UCSD-AML1 (cell line): ENCODE data around the gene PRPF38B.
A peak's percentile ranks its signal among the peaks of the same experiment; 100 is the strongest.

Experiments
- DNase-seq: peaks from one replicate; lab custom pipeline; 2025; ENCODE audit not compliant: unreplicated experiment; lab: John Stamatoyannopoulos, UW

The PRPF38B gene

DNA sequence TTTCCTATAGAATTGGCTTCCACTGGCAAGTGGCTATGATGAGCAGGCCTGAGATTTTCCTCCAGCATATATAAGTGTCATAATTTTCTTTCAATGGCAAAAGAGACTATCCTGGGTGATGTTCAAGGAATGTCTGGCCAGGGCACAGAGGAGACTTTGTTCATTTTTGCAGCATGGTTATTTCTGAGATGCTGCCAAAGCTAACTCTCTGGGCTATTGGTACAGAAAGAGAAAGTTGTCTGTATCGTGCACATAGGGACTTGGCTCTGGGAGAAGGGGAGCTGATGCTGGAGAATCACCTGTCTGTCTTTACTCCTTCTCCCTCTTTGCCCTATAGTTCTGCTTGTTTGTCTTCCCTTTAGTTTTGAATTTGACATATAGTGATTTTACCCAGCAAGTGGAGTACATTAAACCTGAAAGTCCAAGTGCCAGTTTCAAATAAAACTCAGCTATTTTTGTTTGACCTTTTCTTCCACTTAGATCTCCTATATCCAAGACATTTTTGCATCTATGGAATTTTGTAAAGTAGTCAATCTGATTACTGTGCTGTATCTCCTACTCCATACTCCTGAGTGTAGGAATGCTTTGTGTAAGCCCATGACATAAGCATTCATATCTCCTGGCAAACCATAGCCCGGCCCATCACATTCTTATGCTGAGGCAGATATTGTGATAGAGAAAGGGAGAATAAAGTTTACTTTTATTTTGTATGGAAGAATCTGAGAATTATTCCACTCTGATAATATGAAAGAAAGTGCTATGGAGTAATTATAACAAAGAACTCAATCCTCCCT lies 24.5 kb downstream of the PRPF38B start:
- no peak for DNase-seq

DNA sequence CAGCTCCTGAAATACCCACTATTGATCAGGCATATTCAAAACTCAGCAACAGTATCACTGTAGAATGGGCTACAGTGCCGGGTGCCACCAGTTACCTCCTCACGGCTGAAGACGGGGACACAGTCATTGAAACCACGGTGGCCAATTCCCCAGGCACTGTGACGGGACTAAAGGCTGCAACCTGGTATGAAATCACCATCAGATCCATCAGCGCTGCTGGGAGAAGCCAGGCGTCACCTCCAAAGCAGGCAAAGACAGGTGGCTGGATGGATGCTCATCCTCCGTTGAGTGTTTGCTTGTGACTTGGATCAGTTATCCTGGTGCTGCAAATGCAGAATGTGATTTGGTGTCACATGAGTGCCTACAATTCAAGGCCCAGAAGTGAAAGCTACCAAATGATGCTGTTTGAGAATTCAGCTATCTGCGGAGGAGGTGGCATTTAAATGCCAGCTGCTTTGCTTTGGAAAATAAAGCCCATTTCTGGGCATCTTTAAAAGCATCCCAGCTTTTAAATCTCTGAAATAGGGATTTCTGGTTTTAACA lies 25.7 kb downstream of the PRPF38B start:
- DNase-seq, result no peak

GRCh38 chr1:108718927-108719655 lies 27.0 kb downstream of the PRPF38B start:
- no peak for DNase-seq

GRCh38 chr1:108719656-108720435 lies 27.7 kb downstream of the PRPF38B start:
- DNase-seq, result no peak

- no peak for DNase-seq
These were observed 30.2 kb downstream of the PRPF38B start for GRCh38 chr1:108722292-108722691.

DNA sequence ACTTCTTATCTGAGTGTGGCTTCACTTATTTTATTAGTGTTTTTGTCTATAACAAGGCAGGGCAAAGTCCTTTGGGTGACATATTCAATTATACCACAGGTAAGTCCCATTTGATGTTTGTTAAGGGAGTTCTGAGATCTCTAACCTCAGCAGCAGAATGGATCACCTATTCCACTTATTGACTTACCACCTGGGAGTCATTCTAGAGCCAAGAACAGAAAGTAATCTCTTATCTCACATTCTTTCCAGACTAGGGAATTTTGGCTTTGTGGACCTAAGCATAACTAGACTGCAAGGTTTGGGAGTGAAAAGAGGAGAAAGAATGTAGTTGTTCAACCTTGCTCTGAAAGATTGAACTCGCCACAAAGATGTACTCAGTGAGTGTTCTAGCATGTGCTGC lies 33.8 kb downstream of the PRPF38B start:
- DNase-seq, result no peak

- DNase-seq, result no peak
These were observed 36.3 kb downstream of the PRPF38B start for GRCh38 chr1:108728327-108728923.

DNA sequence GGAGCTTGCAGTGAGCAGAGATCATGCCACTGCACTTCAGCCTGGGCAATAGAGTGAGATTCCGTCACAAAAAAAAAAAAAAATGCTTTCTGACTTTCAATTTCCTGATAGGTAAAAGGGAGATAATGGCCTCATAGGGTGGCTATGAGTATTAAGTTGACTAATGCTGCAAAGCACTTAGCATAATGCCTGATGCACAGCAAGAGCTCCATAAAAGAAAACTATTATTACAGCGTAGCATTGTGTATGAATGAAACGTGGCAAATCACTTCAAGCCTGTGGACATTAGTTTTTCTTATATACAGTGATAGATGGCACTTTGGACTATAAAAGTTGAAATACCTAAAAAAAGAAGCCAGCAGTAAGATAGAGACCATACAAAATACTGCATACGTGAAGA lies 37.4 kb downstream of the PRPF38B start:
- DNase-seq, result no peak

GRCh38 chr1:108732398-108732797 lies 40.3 kb downstream of the PRPF38B start:
- no peak for DNase-seq

DNA sequence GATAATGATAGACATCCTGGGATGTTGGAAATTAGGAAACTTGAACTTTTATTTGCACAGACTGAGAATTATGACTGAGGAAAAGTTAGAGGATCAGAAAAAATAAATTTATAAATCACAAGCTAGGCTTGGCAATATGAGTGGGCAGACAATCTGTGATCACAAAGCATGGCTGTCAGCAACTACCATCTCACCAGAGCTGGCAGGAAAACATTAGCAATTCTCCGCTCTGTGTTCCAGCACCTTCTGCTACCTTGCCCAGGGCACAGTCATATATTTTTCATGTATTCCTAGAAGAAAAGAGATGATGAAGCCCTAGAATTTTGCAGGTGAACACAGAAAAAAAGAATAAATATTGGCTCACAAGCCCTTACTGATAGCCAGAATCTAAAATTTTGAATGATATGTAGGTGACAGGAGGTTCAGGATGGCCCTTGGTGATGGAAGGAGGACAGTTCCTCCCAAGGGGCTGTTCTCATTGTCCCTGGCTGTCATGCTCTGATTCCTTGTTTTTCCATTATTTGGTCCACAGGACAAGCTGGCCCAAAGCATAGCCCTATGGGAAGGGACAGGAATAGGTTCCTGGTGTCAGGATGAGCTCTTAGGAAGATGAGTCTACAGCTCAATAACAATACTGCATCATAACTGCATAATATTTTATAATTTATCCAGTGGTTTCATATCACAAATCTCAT lies 42.2 kb downstream of the PRPF38B start:
- no peak for DNase-seq

DNA sequence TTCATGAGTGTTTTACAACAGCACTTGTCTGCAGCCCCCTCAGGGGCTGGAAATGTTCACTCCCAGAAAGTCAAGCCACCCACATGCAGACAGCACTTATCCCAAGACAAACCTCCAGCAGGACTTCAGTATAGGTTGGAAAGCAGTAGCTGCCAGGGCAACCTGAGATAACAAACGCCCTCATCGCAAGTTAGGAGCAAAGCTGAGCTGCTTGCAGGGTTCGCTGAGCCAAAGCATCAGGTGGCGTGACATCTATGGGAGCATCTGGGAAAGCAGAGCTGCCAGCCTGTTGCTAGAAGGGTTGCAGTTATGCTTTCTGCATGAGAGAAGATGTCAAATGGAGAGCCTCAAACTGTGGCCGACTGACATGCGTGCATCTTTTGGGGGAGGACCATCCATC lies 50.1 kb downstream of the PRPF38B start:
- DNase-seq, result no peak

- no peak for DNase-seq
These were observed 53.9 kb downstream of the PRPF38B start for GRCh38 chr1:108745980-108746381.

DNA sequence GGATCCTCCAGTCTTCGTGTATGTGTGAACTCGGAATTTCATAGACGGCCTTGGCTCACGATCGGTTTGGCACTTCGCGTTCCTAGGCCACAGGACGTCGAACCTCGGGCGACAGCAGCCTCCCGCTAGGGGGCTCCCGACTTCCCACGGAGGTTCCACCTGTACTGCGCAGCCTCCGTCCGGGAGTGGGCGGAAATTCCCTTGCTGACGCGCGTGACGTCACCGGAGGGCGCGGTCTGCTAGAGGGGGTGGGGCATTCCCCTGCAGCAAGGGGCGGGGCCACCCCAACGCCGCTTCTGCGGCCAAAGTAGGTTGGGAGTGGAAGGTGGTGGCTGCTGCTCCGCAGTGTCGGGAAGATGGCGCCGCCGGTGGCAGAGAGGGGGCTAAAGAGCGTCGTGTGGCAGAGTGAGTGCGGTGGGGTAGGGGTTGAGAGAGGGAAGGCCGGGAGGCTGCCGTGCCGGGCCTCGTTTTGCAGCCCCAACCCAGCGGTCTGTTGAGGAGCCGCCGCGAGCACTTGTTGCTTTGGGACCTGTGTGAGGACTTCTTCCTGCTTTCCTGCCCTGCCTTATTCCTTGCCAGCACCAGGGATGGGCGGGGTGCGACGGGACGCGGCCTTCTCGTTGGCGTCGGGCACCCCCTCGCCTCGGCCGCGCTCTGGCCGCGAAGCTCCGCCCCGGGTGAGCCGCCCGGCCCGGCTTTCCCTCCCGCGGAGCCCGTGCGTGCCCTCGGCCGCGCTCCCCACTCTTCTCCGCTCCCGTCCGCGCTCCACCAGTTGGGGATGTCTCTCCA lies 54.5 kb downstream of the PRPF38B start, which contains the start of gene STXBP3:
TSS of gene STXBP3 (plus strand) at position 293 of the 789 bp plus-strand sequence. CDS start at position 357, 64 bp downstream.
- DNase-seq, result peak; percentile 99

DNA sequence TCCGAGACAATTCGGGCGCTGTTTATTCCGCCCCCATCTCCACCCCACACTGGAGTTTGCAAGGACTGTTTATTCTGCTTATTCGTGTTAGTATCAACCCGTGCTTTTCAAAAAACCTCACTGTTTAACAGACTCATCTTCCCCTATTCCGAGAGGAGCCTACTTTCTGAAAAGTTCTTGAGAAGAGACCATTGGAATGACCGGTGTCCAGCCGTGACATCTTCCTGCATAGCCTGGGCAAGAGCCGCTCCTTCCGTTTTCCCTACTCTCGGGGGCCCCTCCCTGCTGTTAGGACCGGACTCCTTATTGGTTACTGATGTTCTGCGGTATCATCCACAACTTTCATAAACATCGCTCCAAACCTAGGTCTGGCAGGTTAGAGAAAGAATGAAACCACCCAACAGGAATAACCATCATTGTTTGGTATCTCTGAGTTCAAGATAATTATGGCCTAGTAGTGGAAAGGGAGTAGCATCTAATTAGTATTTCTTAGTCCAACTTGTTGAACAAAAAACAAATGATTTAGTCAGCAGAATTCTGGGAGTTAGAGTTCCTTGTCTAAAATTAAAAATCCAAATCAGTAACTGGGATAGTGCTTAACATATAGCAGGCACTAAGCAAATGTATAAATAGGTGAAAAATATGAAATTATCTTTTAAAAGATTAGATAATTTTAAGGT lies 55.2 kb downstream of the PRPF38B start:
- DNase-seq, result peak; percentile 71

DNA sequence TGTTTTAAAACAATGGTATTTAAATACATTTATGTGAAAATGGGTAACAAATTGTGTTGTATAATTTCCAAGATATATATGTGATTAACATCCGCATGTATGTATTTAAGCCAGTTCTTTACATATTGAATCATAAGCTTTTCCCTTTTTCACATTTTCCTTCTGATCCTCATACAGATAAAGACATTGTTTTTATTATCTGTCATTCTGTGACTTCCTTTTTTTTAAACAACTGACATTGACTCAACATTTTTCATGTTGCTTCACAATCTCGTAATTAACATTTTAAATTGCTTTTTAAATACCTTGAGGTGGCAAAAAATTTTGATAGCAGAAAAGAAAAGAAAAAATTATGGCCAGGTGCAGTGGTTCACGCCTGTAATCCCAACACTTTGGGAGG lies 55.8 kb downstream of the PRPF38B start:
- DNase-seq, result no peak

DNA sequence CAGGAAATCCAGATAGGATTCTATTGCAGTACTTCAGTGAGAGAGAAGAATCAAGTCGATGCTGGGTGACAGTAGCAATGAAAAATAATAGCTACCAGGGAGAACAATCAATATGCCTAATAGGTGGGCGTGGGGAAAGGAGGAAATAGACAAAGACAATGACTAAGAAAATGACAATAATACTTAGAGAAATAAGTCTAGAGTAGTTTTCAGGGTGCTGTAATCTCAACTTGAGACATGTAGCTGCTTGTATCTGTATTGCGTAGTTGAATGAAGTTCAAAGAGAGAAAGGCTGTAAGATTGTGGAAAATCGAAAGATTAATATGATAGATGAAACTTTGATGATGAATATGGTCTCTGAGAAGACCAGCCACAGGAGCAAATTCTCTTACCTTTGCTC lies 57.0 kb downstream of the PRPF38B start:
- DNase-seq, result no peak

DNA sequence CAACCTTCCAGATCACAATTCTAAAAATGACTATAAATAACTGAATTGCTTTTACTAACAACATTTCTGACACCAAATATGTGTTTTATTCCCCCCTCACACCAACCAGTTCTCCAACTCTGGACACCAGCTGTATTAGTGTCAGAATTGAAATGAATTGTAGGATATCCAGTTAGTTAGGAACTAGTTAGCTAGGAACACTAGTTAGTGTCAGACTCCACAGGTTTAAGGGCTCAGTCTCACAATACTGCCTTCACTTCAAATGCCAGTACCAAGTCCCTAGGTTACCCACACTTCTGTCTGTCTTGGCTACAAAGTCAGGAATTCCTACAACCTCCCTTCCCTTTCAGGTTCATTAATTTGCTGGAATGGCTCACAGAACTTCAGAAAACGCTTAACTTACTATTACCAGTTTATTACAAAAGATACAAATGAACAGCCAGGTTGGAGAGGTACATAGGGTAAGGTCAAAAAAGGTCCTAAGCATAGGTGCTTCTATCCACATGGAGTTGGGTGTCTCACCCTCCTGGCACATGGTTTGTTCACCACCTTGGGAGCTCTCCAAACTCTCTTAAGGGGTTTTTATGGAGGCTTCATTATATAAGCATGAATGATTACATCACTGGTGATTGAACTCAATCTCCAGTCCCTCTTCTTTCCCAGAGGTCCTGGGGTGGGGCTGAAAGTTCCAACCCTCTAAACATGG lies 58.5 kb downstream of the PRPF38B start:
- DNase-seq, result no peak
